Panc1 (cell line): ENCODE results near the gene LMF1. TPM values are rescaled to one million over a fixed set of nuclear protein-coding genes. Genes with fewer than 3 reads are reported as not detected.

Experiments
- ATAC-seq: fragments of 200-7000 bp; cut with Tn5 transposase; 2 replicates; pipeline ENCODE4 v1.9.1; 2020; ENCODE audit warnings: mild to moderate bottlenecking, moderate library complexity
- BruUV-seq: library from RNA; stranded (reverse); fragments of 400-500 nt; replicated peaks from 2 replicates; lab custom pipeline; 2021; lab: Mats Ljungman, UMichigan
- CTCF ChIA-PET: fragments of 300-600 bp; sonication (Branson Sonifier 250); formaldehyde crosslinking; loops from one replicate; lab custom pipeline; 2022; ENCODE audit warnings: antibody characterized with exemption; lab: Charles Lee
- POLR2A ChIA-PET: fragments of 300-600 bp; sonication (Branson Sonifier 250); formaldehyde crosslinking; loops from one replicate; lab custom pipeline; 2022; ENCODE audit warnings: antibody characterized with exemption; lab: Charles Lee
- DNase-seq: peaks from one replicate; pipeline ENCODE4 v3.0.0-alpha.2; 2010; ENCODE audit warnings: low read depth, low spot score
- H3K27ac ChIP-seq: 2 replicates; pipeline ENCODE4 v1.5.1; 2011; ENCODE audit warnings: mild to moderate bottlenecking, low read length, inconsistent platforms
- H3K27me3 ChIP-seq: fragments of 200-500 bp; sonication (Bioruptor generic); 2 replicates; pipeline ENCODE4 v1.6.0; 2014; ENCODE audit warnings: low read length, inconsistent platforms; ENCODE audit not compliant: control insufficient read depth, insufficient read depth
- H3K36me3 ChIP-seq: fragments of 200-500 bp; sonication (Bioruptor generic); 2 replicates; pipeline ENCODE4 v1.5.1; 2014; ENCODE audit warnings: inconsistent platforms, mild to moderate bottlenecking, low read length, moderate library complexity; ENCODE audit not compliant: control insufficient read depth, insufficient read depth
- H3K4me1 ChIP-seq: 2 replicates; pipeline ENCODE4 v1.5.1; 2011; ENCODE audit warnings: inconsistent platforms, mild to moderate bottlenecking, low read length, moderate library complexity; ENCODE audit not compliant: control insufficient read depth, insufficient read depth
- H3K4me3 ChIP-seq, 2 experiments: 2 replicates each; pipeline ENCODE4 v1.5.1; 2011 to 2012; ENCODE audit warnings: low read depth in 2 of 2, low read length in 2 of 2, mild to moderate bottlenecking in 2 of 2, inconsistent platforms in 1 of 2, moderate library complexity in 1 of 2
- H3K9me3 ChIP-seq: fragments of 200-500 bp; sonication (Bioruptor generic); 2 replicates; pipeline ENCODE4 v1.5.1; 2014; ENCODE audit warnings: low read depth, mild to moderate bottlenecking, inconsistent platforms, low read length, moderate library complexity; ENCODE audit not compliant: control insufficient read depth, insufficient read depth
- CTCF ChIP-seq: fragments of 450-650 bp; IDR thresholded peaks from 2 replicates; pipeline ENCODE4 v1.5.1; 2017; ENCODE audit warnings: mild to moderate bottlenecking
- POLR2AphosphoS5 ChIP-seq: IDR thresholded peaks from 2 replicates; pipeline ENCODE4 v1.6.1; 2012; ENCODE audit warnings: mild to moderate bottlenecking, low read depth, low read length, moderate library complexity
- SIN3A ChIP-seq: IDR thresholded peaks from 2 replicates; pipeline ENCODE4 v1.6.1; 2012; ENCODE audit warnings: low read depth, mild to moderate bottlenecking, low read length, moderate library complexity, borderline replicate concordance; ENCODE audit not compliant: insufficient read depth
- TCF7L2 ChIP-seq: IDR thresholded peaks from 2 replicates; pipeline ENCODE4 v1.6.1; 2011; ENCODE audit warnings: mild to moderate bottlenecking, low read depth, low read length, inconsistent platforms
- in situ Hi-C: cut with HindIII; loops from 2 replicates; pipeline ENCODE4 v1.10.0; 2016; ENCODE audit warnings: low sequenced_read_pairs, low pct_unique_long_range_greater_than_20kb
- intact Hi-C: fragments of 100-400 bp; cut with micrococcal nuclease; formaldehyde crosslinking; loops from one replicate; pipeline ENCODE4 v1.10.0; 2022; ENCODE audit not compliant: unreplicated experiment
- total RNA-seq: library from RNA; stranded (reverse); gene quantifications from one replicate; pipeline ENCODE4 v1.2.1, GENCODE V29; 2021; ENCODE audit not compliant: unreplicated experiment
- TF ChIP-seq, protein P1 (sequence below), 2 experiments: IDR thresholded peaks; 2 replicates each; pipeline ENCODE4 v1.6.1; 2011 to 2012; ENCODE audit warnings: low read depth in 2 of 2, control low read depth in 1 of 2, low read length in 1 of 2, mild to moderate bottlenecking in 1 of 2, moderate library complexity in 1 of 2; ENCODE audit not compliant: insufficient read depth in 1 of 2

LMF1 gene
- total RNA-seq, 1 experiment from 2014 or later = 24.3 TPM

GRCh38 chr16:1001096-1001495 is 30.3 kb upstream of the LMF1 start:
- no peaks in the 10 kb centered on the region for H3K27me3 ChIP-seq
- intact Hi-C loops = no loop called here

GRCh38 chr16:1000608-1001007 is 29.8 kb upstream of the LMF1 start:
- ChIA-PET POLR2A (no interaction called here), CTCF (no interaction called here)
- H3K27ac ChIP-seq = no peak overlapping the region
- ATAC-seq (no peak), DNase-seq (no peak)
- BruUV-seq = no TSS peak
- peaks cover 25% of the 10 kb centered on the region for H3K4me1 ChIP-seq
- no peaks in the 10 kb centered on the region for H3K27me3 ChIP-seq
- intact Hi-C loops = no loop called here
- H3K36me3 ChIP-seq = no peaks in the 10 kb centered on the region
- TF ChIP-seq CTCF (no peak), POLR2AphosphoS5 (no peak), SIN3A (no peak), TCF7L2 (no peak)
- TF ChIP-seq, protein P1, sequence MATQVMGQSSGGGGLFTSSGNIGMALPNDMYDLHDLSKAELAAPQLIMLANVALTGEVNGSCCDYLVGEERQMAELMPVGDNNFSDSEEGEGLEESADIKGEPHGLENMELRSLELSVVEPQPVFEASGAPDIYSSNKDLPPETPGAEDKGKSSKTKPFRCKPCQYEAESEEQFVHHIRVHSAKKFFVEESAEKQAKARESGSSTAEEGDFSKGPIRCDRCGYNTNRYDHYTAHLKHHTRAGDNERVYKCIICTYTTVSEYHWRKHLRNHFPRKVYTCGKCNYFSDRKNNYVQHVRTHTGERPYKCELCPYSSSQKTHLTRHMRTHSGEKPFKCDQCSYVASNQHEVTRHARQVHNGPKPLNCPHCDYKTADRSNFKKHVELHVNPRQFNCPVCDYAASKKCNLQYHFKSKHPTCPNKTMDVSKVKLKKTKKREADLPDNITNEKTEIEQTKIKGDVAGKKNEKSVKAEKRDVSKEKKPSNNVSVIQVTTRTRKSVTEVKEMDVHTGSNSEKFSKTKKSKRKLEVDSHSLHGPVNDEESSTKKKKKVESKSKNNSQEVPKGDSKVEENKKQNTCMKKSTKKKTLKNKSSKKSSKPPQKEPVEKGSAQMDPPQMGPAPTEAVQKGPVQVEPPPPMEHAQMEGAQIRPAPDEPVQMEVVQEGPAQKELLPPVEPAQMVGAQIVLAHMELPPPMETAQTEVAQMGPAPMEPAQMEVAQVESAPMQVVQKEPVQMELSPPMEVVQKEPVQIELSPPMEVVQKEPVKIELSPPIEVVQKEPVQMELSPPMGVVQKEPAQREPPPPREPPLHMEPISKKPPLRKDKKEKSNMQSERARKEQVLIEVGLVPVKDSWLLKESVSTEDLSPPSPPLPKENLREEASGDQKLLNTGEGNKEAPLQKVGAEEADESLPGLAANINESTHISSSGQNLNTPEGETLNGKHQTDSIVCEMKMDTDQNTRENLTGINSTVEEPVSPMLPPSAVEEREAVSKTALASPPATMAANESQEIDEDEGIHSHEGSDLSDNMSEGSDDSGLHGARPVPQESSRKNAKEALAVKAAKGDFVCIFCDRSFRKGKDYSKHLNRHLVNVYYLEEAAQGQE (IDR thresholded peaks at IDR 0.05; ENCODE audit: insufficient read depth in 1 of 2, low read depth in 2 of 2, low read length in 1 of 2) = no peak
- in situ Hi-C loops = no loop called here
- no peak overlapping the region for H3K4me3 ChIP-seq
- H3K9me3 ChIP-seq = no peaks in the 10 kb centered on the region

More at GRCh38 chr16:1001096-1001495, 30.3 kb upstream of the LMF1 start:
- Histone ChIP-seq H3K9me3 (no peaks in the 10 kb centered on the region), H3K27ac (no peak overlapping the region), H3K36me3 (no peaks in the 10 kb centered on the region), H3K4me1 (peaks cover 25% of the 10 kb centered on the region), H3K4me3 (no peak overlapping the region)
- in situ Hi-C loops = no loop called here
- DNase-seq (no peak), ATAC-seq (no peak)
- ChIA-PET POLR2A (no interaction called here), CTCF (no interaction called here)
- BruUV-seq = no TSS peak
- TF ChIP-seq TCF7L2 = no peak
- no peak for TF ChIP-seq CTCF
- TF ChIP-seq SIN3A = no peak
- no peak for TF ChIP-seq POLR2AphosphoS5
- TF ChIP-seq, protein P1 (IDR thresholded peaks at IDR 0.05; ENCODE audit: insufficient read depth in 1 of 2, low read depth in 2 of 2, low read length in 1 of 2) = no peak
